Thoracic aorta (tissue), 2 donors: ENCODE results near the gene SPAG9. TPM values are rescaled to one million over a fixed set of nuclear protein-coding genes. Genes with fewer than 3 reads are reported as not detected.
A peak's percentile ranks its signal among the peaks of the same experiment; 100 is the strongest.
"Not testable (repeated sequence)": the region's sequence is repeated elsewhere in the genome, so short reads cannot be mapped to it uniquely, and the experiment has no call there.

Source experiments
- ATAC-seq: fragments of 150-250 bp; one replicate; pipeline ENCODE4 v1.8.0; 2017; ENCODE audit warnings: low read depth; ENCODE audit not compliant: insufficient number of reproducible peaks, low FRiP score
- DNase-seq: peaks from one replicate; pipeline ENCODE4 v3.0.0-alpha.2; 2020; ENCODE audit warnings: low spot score
- H3K27ac ChIP-seq, 2 donors: fragments of 200-600 bp; sonication (generic); 1 replicate in 1 of 2; 2 replicates in 1 of 2; pipeline ENCODE4 v1.5.1; 2016; ENCODE audit warnings: mild to moderate bottlenecking in 2 of 2, moderate library complexity in 2 of 2
- H3K27me3 ChIP-seq: fragments of 200-600 bp; sonication (generic); replicated peaks from 2 replicates; pipeline ENCODE4 v1.6.0; 2016; ENCODE audit warnings: mild to moderate bottlenecking; ENCODE audit not compliant: insufficient read depth
- H3K36me3 ChIP-seq: fragments of 200-600 bp; sonication (generic); one replicate; pipeline ENCODE4 v1.5.1; 2016
- H3K4me1 ChIP-seq, 2 donors: fragments of 200-600 bp; sonication (generic); 1 replicate in 1 of 2; 2 replicates in 1 of 2; pipeline versions ENCODE4 v1.5.1 to v1.6.0; 2016; ENCODE audit warnings: low read depth in 2 of 2, mild to moderate bottlenecking in 1 of 2; ENCODE audit not compliant: control insufficient read depth in 1 of 2
- H3K4me3 ChIP-seq: fragments of 200-600 bp; sonication (generic); 2 replicates; pipeline ENCODE4 v1.5.1; 2016; ENCODE audit warnings: mild to moderate bottlenecking
- H3K9me3 ChIP-seq: fragments of 200-600 bp; sonication (generic); 2 replicates; pipeline ENCODE4 v1.5.1; 2016
- CTCF ChIP-seq: fragments of 200-600 bp; sonication (generic); IDR thresholded peaks from one replicate; pipeline ENCODE4 v1.5.1; 2019; ENCODE audit warnings: antibody characterized with exemption
- total RNA-seq, 2 donors: library from RNA; depleted of rRNA; stranded (reverse); fragments of >200 nt; gene quantifications; one replicate each; pipeline versions ENCODE4 v1.1.0 to v1.2.3, GENCODE V29; 2016

The SPAG9 gene
- total RNA-seq, 2 donors from 2014 or later, result 105 to 162 TPM

GRCh38 chr17:50945779-50946222, 174.9 kb downstream of the SPAG9 start:
- Histone ChIP-seq H3K9me3 (no peaks in the 10 kb centered on the region), H3K4me1 (peaks cover 31 to 50% of the 10 kb centered on the region in 2 donors), H3K4me3 (no peak overlapping the region), H3K27ac (no peak overlapping the region), H3K27me3 (no peaks in the 10 kb centered on the region), H3K36me3 (no peaks in the 10 kb centered on the region)
- DNase-seq, result no peak
- TF ChIP-seq CTCF, result no peak
- no peak for ATAC-seq

GRCh38 chr17:50944902-50945720, 175.6 kb downstream of the SPAG9 start:
- H3K4me1 ChIP-seq, result peaks cover 27 to 43% of the 10 kb centered on the region in 2 donors
- no peak for TF ChIP-seq CTCF
- H3K36me3 ChIP-seq, result no peaks in the 10 kb centered on the region
- H3K4me3 ChIP-seq, result peak overlapping the region; percentile 72
- H3K27ac ChIP-seq, result peak overlapping the region; percentile 75 to 77
- ATAC-seq (no peak), DNase-seq (no peak)
- H3K27me3 ChIP-seq, result no peaks in the 10 kb centered on the region
- H3K9me3 ChIP-seq, result no peaks in the 10 kb centered on the region

- peak; percentile 11 for TF ChIP-seq CTCF
- no peaks in the 10 kb centered on the region for H3K27me3 ChIP-seq
- DNase-seq, result no peak
- peaks cover 21 to 34% of the 10 kb centered on the region in 2 donors for H3K4me1 ChIP-seq
- ATAC-seq, result no peak
- peak overlapping the region; percentile 72 for H3K4me3 ChIP-seq
- no peaks in the 10 kb centered on the region for H3K9me3 ChIP-seq
- H3K36me3 ChIP-seq, result no peaks in the 10 kb centered on the region
- peak overlapping the region; percentile 75 to 77 for H3K27ac ChIP-seq
These were observed 176.4 kb downstream of the SPAG9 start for GRCh38 chr17:50944054-50944901.

GRCh38 chr17:50943575-50943933, 177.1 kb downstream of the SPAG9 start:
- Histone ChIP-seq H3K4me1 (peaks cover 14 to 28% of the 10 kb centered on the region in 2 donors), H3K36me3 (no peaks in the 10 kb centered on the region), H3K9me3 (no peaks in the 10 kb centered on the region), H3K27ac (peak overlapping the region; percentile 75 to 77), H3K27me3 (no peaks in the 10 kb centered on the region), H3K4me3 (peak overlapping the region; percentile 72)
- ATAC-seq (no peak), DNase-seq (no peak)
- no peak for TF ChIP-seq CTCF

- not testable (repeated sequence) for H3K9me3 ChIP-seq, H3K4me3 ChIP-seq, ATAC-seq, DNase-seq, H3K27ac ChIP-seq, H3K27me3 ChIP-seq, H3K36me3 ChIP-seq
- peaks cover 8 to 20% of the 10 kb centered on the region in 2 donors for H3K4me1 ChIP-seq
These were observed 179.0 kb downstream of the SPAG9 start for GRCh38 chr17:50941676-50942048.
